Measurements from ENCODE around the gene AIMP1.
"Not testable (repeated sequence)": the region's sequence is repeated elsewhere in the genome, so short reads cannot be mapped to it uniquely, and the experiment has no call there.

The AIMP1 gene

GRCh38 chr4:106353786-106354185, 37.4 kb downstream of the AIMP1 start:
- DNase-seq, result no peak

- no peak for DNase-seq
These were observed 38.8 kb downstream of the AIMP1 start for GRCh38 chr4:106355193-106355592.

- no peak for DNase-seq
These were observed 42.5 kb downstream of the AIMP1 start for GRCh38 chr4:106358899-106359298.

DNA sequence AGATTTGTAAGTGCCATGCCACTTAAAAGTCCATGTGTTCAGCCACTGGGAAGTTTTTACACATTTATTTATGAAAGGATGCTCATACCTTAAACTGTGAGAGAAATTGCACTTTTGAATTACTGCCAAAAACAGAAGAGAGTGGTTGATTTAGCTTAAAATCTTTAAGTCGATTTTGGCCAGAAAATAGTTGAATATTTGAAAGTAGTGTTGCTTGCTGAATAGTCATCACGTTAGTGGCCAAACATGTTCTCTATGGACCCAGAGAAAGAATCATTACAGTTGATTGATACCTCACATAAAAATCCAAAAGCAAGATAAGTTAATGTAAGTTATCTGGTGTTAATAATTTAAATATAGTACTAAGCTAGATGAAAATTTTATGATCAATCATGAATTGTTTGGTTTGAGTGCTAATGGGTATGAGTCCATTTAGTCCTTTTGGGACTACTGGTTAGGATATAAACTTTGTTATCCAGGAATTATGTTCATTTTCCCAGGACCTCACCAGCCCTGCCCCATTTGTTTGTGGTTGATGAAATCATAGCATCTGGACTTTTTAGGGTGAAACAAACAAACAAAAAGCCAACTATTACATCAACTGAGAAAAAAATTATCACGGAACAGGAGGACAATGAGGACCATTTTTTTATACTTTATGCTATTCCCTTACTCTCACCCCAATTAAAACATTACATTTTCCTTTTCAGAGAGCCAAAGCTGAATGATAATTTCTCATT, 45.9 kb downstream of the AIMP1 start:
- DNase-seq, result no peak

- DNase-seq, result no peak
These were observed 47.9 kb downstream of the AIMP1 start for GRCh38 chr4:106364282-106364681.

DNA sequence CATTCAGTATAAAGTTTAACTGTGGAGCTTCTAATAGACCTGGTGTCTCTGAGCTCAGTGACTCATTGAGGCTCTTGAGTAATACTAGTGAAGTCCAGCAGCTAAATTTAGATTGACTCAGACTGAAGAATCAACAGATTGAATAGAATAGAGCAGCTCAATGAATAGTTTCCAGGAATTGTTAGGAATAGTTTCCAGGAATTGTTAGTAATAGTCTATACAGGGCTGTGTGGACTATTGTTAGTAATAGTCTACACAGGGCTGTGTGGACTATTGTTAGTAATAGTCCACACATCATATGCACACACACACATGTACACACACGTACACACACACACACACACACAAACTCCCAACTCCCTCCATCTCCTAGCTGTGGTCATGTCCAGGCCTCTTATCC, 49.3 kb downstream of the AIMP1 start:
- no peak for DNase-seq

GRCh38 chr4:106366026-106366425, 49.7 kb downstream of the AIMP1 start:
- no peak for DNase-seq

GRCh38 chr4:106367072-106367471, 50.7 kb downstream of the AIMP1 start:
- DNase-seq, result no peak

GRCh38 chr4:106368678-106369077, 52.3 kb downstream of the AIMP1 start, which contains the start of gene GIMD1:
Gene GIMD1 (minus strand): TSS chr4:106368778. CDS start chr4:106367435, 1,343 bp downstream.
- no peak for DNase-seq

GRCh38 chr4:106369456-106370060, 53.2 kb downstream of the AIMP1 start:
- peak; percentile 10 for DNase-seq

GRCh38 chr4:106370214-106370613, 53.9 kb downstream of the AIMP1 start:
- DNase-seq, result no peak

GRCh38 chr4:106371161-106371560, 54.8 kb downstream of the AIMP1 start:
- no peak for DNase-seq

GRCh38 chr4:106373026-106373425, 56.7 kb downstream of the AIMP1 start:
- DNase-seq, result no peak

GRCh38 chr4:106380179-106380578, 63.8 kb downstream of the AIMP1 start:
- no peak for DNase-seq

GRCh38 chr4:106384878-106385277, 68.5 kb downstream of the AIMP1 start:
- DNase-seq, result no peak

GRCh38 chr4:106385853-106386393, 69.6 kb downstream of the AIMP1 start:
- DNase-seq, result no peak

GRCh38 chr4:106395582-106395981, 79.2 kb downstream of the AIMP1 start:
- no peak for DNase-seq

DNA sequence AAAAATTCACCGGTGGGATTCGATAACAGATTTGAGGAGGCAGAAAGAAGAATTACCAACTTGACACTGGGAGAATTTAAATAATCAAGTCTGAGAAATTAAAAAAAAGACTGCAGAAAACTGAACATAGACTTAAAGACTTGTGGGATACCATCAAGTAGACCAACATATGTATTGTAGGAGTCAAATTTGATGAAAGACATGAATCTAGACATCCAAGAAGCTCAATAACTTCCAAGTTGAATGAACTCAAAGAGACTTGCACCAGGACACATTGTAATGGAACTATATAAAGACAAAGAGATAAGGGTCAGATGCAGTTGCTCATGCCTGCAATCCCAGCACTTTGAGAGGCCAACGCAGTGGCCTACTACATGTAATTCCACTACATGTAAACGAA, 82.5 kb downstream of the AIMP1 start:
- DNase-seq, result not testable (repeated sequence)
